KMS-11 (cell line): ENCODE data around the gene TSPAN31.

ENCODE experiments used
- H2AFZ ChIP-seq: fragments of 200-600 bp; sonication (generic); 2 replicates; pipeline ENCODE4 v1.6.1; 2016; ENCODE audit warnings: antibody characterized with exemption, mixed run types, low read depth
- H3K27ac ChIP-seq: fragments of 200-600 bp; sonication (generic); 2 replicates; pipeline ENCODE4 v1.6.1; 2016; ENCODE audit warnings: mild to moderate bottlenecking, mixed run types
- H3K27me3 ChIP-seq: fragments of 200-600 bp; sonication (generic); 2 replicates; pipeline ENCODE4 v1.6.1; 2017; ENCODE audit warnings: mild to moderate bottlenecking, low read depth, mixed run types, moderate library complexity; ENCODE audit not compliant: insufficient read depth
- H3K36me3 ChIP-seq: fragments of 200-600 bp; sonication (generic); 2 replicates; pipeline ENCODE4 v1.6.1; 2017; ENCODE audit warnings: mild to moderate bottlenecking, mixed run types; ENCODE audit not compliant: insufficient read depth
- H3K4me1 ChIP-seq: fragments of 200-600 bp; sonication (generic); 2 replicates; pipeline ENCODE4 v1.6.1; 2016; ENCODE audit warnings: mild to moderate bottlenecking, low read depth, mixed run types; ENCODE audit not compliant: poor library complexity, severe bottlenecking
- H3K4me2 ChIP-seq: fragments of 200-600 bp; sonication (generic); 2 replicates; pipeline ENCODE4 v1.7.0; 2016; ENCODE audit warnings: mild to moderate bottlenecking, mixed run types
- H3K4me3 ChIP-seq: fragments of 200-600 bp; sonication (generic); IDR thresholded peaks from 2 replicates; pipeline ENCODE4 v1.6.1; 2017; ENCODE audit warnings: low read depth, low read length, mixed read lengths; ENCODE audit not compliant: insufficient read depth
- H3K79me2 ChIP-seq: fragments of 200-600 bp; sonication (generic); 2 replicates; pipeline ENCODE4 v1.6.1; 2016; ENCODE audit warnings: low read depth, mixed run types; ENCODE audit not compliant: insufficient read depth
- H3K9ac ChIP-seq: fragments of 200-600 bp; sonication (generic); 2 replicates; pipeline ENCODE4 v1.6.1; 2016; ENCODE audit warnings: mild to moderate bottlenecking, mixed run types
- H4K20me1 ChIP-seq: fragments of 200-600 bp; sonication (generic); 2 replicates; pipeline ENCODE4 v1.6.1; 2016; ENCODE audit warnings: mild to moderate bottlenecking, mixed run types; ENCODE audit not compliant: insufficient read depth
- CTCF ChIP-seq: fragments of 200-600 bp; sonication (generic); conservative IDR thresholded peaks from 2 replicates; pipeline ENCODE4 v1.6.1; 2017; ENCODE audit warnings: low read depth, mild to moderate bottlenecking, antibody characterized with exemption, low read length, moderate library complexity, mixed read lengths

TSPAN31 gene

GRCh38 chr12:57740656-57741412, 4.0 kb upstream of the TSPAN31 start:
- H3K4me3 ChIP-seq, result no peak overlapping the region
- H3K4me1 ChIP-seq, result peaks cover 35% of the 10 kb centered on the region
- no peaks in the 10 kb centered on the region for H3K36me3 ChIP-seq
- 0 out of 2 replicates have a peak, but pooled peaks cover 5% of the 10 kb centered on the region for H3K27me3 ChIP-seq
- no peak for TF ChIP-seq CTCF
- no peaks in the 10 kb centered on the region for H4K20me1 ChIP-seq
- H2AFZ ChIP-seq, result no peak overlapping the region
- H3K27ac ChIP-seq, result no peak overlapping the region
- no peak overlapping the region for H3K9ac ChIP-seq
- peak overlapping the region; percentile 4; the same call in 1 of the 2 replicates for H3K4me2 ChIP-seq
- H3K79me2 ChIP-seq, result no peaks in the 10 kb centered on the region

- no peak for TF ChIP-seq CTCF
- H3K4me1 ChIP-seq, result peaks cover 35% of the 10 kb centered on the region
- H3K27me3 ChIP-seq, result 0 out of 2 replicates have a peak, but pooled peaks cover 2% of the 10 kb centered on the region
- H3K27ac ChIP-seq, result no peak overlapping the region
- H3K4me3 ChIP-seq, result no peak overlapping the region
- H3K79me2 ChIP-seq, result no peaks in the 10 kb centered on the region
- no peaks in the 10 kb centered on the region for H3K36me3 ChIP-seq
- H2AFZ ChIP-seq, result peak overlapping the region; percentile 5; the same call in 1 of the 2 replicates
- H3K4me2 ChIP-seq, result peak overlapping the region; percentile 20; the same call in 1 of the 2 replicates
- H3K9ac ChIP-seq, result peak overlapping the region; percentile 22; the same call in 1 of the 2 replicates
- H4K20me1 ChIP-seq, result no peaks in the 10 kb centered on the region
Observed at GRCh38 chr12:57741413-57741789, 3.4 kb upstream of the TSPAN31 start.

GRCh38 chr12:57741844-57742738, 2.7 kb upstream of the TSPAN31 start:
- Histone ChIP-seq H3K4me2 (peak overlapping the region; percentile 20; the same call in 1 of the 2 replicates), H3K27ac (no peak overlapping the region), H3K36me3 (no peaks in the 10 kb centered on the region; the same call in 1 of the 2 replicates), H3K4me3 (no peak overlapping the region), H3K4me1 (peaks cover 35% of the 10 kb centered on the region), H3K9ac (peak overlapping the region; percentile 22; the same call in 1 of the 2 replicates), H3K79me2 (no peaks in the 10 kb centered on the region), H3K27me3 (no peaks in the 10 kb centered on the region), H4K20me1 (no peaks in the 10 kb centered on the region), H2AFZ (peak overlapping the region; percentile 5; the same call in 1 of the 2 replicates)
- peak; percentile 70 for TF ChIP-seq CTCF

GRCh38 chr12:57743769-57744168, 1.1 kb upstream of the TSPAN31 start:
- H3K4me3 ChIP-seq, result no peak overlapping the region
- peak overlapping the region; percentile 71 for H3K4me2 ChIP-seq
- H4K20me1 ChIP-seq, result no peaks in the 10 kb centered on the region
- H3K27me3 ChIP-seq, result no peaks in the 10 kb centered on the region
- peak overlapping the region; percentile 56 for H3K27ac ChIP-seq
- no peak for TF ChIP-seq CTCF
- 0 out of 2 replicates have a peak, but pooled peaks cover 4% of the 10 kb centered on the region for H3K79me2 ChIP-seq
- H3K4me1 ChIP-seq, result peaks cover 35% of the 10 kb centered on the region
- H2AFZ ChIP-seq, result peak overlapping the region; percentile 68
- H3K9ac ChIP-seq, result peak overlapping the region; percentile 76; the same call in 1 of the 2 replicates
- H3K36me3 ChIP-seq, result peaks cover 10% of the 10 kb centered on the region
